WI38 (cell line): Measurements from ENCODE around the gene TRDN.

Experiments
- H3K4me3 ChIP-seq: 2 replicates; pipeline ENCODE4 v1.5.1; 2011; ENCODE audit warnings: low read depth, mild to moderate bottlenecking, control low read depth, low read length
- CTCF ChIP-seq: IDR thresholded peaks from 2 replicates; pipeline ENCODE4 v1.5.1; 2012; ENCODE audit warnings: low read depth, mild to moderate bottlenecking, control low read depth, low read length

Gene TRDN

DNA sequence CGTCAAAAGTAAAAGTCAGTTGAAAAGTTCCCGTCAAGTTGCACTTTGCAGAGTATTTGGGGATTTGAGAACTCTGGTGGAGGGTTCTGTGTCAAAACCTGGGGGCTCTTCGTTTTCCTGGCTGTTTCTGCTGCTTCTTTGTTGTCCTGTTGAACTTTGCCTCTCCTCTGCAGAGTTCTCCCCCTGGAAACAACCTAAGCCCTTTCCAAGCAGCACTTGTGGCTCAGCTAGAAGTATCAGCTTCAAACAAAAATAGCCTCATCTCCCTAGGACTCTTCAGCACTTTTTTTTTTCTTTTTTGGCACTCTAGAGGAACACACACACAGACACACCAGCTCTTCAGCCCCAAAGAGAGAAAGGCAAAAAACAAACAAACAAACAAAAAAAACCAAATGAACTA, at the start of gene TRDN:
Gene TRDN, minus strand, starts transcription at position 169 of the 400 bp plus-strand sequence. CDS start 175 bp downstream, outside the sequence.
- TF ChIP-seq CTCF = no peak
- H3K4me3 ChIP-seq = no peak within 1 kb of the TSS

DNA sequence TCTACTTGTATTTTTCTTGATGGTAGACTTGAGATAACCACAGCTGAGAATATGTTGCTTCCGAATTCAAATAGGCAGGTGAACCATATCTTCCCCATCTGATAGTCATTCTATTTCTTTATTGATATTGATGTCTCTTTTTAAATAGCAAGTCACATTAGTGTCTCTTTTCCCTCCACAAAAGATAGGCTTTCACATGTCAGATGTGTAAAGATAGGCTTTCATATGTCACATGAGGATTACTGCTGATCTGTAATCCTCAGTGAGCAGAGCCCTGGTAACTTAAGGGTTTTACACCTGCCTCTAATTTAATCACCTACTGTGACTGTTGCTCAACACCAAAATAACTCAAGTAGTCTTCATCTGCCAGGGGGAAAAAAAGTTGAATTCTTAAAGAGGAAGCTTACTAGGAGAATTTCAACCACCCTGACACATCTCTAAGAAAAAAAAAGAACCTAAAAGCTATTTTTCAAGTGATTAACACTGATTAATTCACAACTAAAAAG, 45.3 kb upstream of the TRDN start:
- no peak for TF ChIP-seq CTCF
- H3K4me3 ChIP-seq = no peak overlapping the region

- TF ChIP-seq CTCF = no peak
Measured at GRCh38 chr6:123677897-123678296, 41.1 kb upstream of the TRDN start.

DNA sequence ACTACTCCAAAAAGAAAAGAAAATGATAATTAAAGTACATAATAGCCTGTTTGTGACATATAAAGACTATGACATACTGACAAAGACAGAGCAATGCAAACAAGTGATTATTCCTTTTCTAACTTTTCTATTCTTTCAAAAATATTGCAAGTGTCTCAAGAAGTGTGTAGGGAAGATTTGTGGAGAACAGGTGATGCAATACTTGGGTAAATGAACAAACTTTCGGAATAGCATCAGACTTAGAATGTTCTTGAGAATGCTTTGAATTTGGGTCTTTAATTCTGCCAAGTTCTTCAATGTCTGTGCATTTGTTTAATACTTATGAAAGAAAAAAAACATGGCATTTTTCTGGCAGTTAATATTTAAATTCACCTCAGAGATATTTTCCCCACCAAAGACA, 40.0 kb upstream of the TRDN start:
- TF ChIP-seq CTCF = no peak
- no peak overlapping the region for H3K4me3 ChIP-seq

More at GRCh38 chr6:123677897-123678296, 41.1 kb upstream of the TRDN start:
- H3K4me3 ChIP-seq = no peak overlapping the region

GRCh38 chr6:123668965-123669591, 32.3 kb upstream of the TRDN start:
- H3K4me3 ChIP-seq = no peak overlapping the region
- TF ChIP-seq CTCF = no peak

- no peak for TF ChIP-seq CTCF
- H3K4me3 ChIP-seq = no peak overlapping the region
Measured at GRCh38 chr6:123668063-123668462, 31.3 kb upstream of the TRDN start.

GRCh38 chr6:123663436-123663835, 26.7 kb upstream of the TRDN start:
- TF ChIP-seq CTCF = no peak

More at GRCh38 chr6:123663436-123663835, 26.7 kb upstream of the TRDN start:
- H3K4me3 ChIP-seq = no peak overlapping the region
